HG03025 (cell line): ENCODE results near the gene OR6C76.

Experiments used
- ATAC-seq: cut with Tn5 transposase; IDR thresholded peaks from one replicate; pipeline ENCODE4 v1.9.1; 2021; ENCODE audit warnings: mild to moderate bottlenecking, moderate library complexity; ENCODE audit not compliant: unreplicated experiment, low FRiP score

The OR6C76 gene

GRCh38 chr12:55467836-55468235 is 41.8 kb downstream of the OR6C76 start:
- peak; percentile 79 for ATAC-seq

GRCh38 chr12:55469291-55469690 is 43.2 kb downstream of the OR6C76 start:
- ATAC-seq = no peak

DNA sequence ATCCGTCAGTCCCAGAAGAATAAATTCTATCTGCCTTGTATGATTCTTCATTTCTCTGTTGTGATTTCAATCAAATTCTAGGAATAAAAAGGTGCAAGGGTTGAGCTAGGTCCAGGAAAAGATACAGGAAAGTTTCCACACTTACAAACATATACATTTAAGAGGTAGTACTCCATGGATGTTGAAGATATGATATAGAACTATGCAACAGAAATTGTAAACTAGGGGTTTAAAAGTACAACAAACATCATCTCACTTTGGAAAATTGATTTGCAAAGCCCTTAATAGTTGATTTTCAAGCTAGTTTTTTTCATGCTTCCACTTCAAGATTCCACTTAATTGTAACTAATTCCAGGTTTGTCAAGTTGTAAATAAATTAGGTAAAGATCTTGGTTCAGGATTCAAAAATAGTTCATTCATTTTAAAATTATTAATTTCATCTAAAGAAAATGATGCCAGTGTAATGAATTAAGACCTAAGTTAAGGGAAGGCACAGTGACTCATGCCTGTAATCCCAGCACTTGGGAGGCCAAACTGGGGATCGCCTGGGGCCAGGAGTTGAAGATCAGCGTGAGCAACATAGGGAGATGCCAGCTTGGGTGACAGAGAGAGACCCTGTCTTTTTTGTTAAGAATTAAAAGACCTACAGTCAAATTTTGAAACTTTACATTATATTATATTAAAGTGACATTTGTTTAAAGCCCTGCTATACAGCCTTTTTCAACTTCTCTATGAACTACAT is 44.2 kb downstream of the OR6C76 start, which contains the start of gene OR6C70:
OR6C70 (minus strand) TSS at position 51 of the 742 bp plus-strand sequence; CDS start at position 51, 0 bp downstream.
- no peak for ATAC-seq

DNA sequence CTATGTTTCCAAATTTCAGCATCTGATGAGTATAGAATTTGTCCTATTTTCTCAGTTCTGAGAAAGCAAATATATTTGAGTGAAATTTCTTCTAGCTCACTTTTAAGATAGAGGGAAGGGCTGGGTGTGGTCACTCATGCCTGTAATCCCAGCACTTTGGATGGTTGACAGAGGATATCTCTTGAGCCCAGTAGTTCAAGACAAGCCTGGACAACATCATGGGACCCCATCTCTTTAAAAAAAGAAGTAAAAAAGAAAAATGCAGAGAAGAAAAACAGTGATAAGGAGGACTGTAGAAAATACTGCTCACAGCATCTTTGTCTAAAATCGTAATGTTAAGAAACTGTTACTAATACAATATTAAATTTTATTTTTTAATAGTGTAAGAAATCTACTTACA is 46.2 kb downstream of the OR6C76 start:
- ATAC-seq = no peak
